ENCODE data around the gene BOLL. TPM values are rescaled to one million over a fixed set of nuclear protein-coding genes. Genes with fewer than 3 reads are reported as not detected.

The BOLL gene
- total RNA-seq, 2 donors from 2014 or later = not detected

GRCh38 chr2:197804049-197804757, 19.1 kb upstream of the BOLL start, which contains the start of gene PLCL1:
TSS of gene PLCL1 (plus strand) at chr2:197804593.
- peak; percentile 87 to 94 (median 92) for DNase-seq
- H3K4me3 ChIP-seq = peak within 1 kb of the TSS; percentile 34 to 77
- intact Hi-C loops (cut with DNase I) = loop anchor here (5.0 kb wide), 1 partner anchor 488 kb away; no protein-coding TSS in a partner anchor
- 0 to 1% methylated on average over 23 to 50 of the region's 50 CpGs for WGBS, 2 donors
- peak; percentile 98 for ATAC-seq
- no peaks in the 10 kb centered on the region for H3K9me3 ChIP-seq
- no peaks in the 10 kb centered on the region for H3K36me3 ChIP-seq (replicated peaks in 1 of 2; ENCODE audit: insufficient read depth in 1 of 2, low read depth in 2 of 2)
- H3K27ac ChIP-seq = peak within 1 kb of the TSS in 3 of 4 donors; percentile 58 to 62 (median 59)
- H3K27me3 ChIP-seq = no peaks in the 10 kb centered on the region
- peaks cover 19% of the 10 kb centered on the region for H3K4me1 ChIP-seq
- TF ChIP-seq, protein P1, sequence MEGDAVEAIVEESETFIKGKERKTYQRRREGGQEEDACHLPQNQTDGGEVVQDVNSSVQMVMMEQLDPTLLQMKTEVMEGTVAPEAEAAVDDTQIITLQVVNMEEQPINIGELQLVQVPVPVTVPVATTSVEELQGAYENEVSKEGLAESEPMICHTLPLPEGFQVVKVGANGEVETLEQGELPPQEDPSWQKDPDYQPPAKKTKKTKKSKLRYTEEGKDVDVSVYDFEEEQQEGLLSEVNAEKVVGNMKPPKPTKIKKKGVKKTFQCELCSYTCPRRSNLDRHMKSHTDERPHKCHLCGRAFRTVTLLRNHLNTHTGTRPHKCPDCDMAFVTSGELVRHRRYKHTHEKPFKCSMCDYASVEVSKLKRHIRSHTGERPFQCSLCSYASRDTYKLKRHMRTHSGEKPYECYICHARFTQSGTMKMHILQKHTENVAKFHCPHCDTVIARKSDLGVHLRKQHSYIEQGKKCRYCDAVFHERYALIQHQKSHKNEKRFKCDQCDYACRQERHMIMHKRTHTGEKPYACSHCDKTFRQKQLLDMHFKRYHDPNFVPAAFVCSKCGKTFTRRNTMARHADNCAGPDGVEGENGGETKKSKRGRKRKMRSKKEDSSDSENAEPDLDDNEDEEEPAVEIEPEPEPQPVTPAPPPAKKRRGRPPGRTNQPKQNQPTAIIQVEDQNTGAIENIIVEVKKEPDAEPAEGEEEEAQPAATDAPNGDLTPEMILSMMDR (IDR thresholded peaks at IDR 0.05) = peak in 4 of 7 experiments; percentile 3 to 42 (median 26)
- TF ChIP-seq POLR2A (IDR thresholded peaks at IDR 0.05) = peak in 2 of 3 donors; percentile 15 to 23

- intact Hi-C loops (cut with DNase I) = loop anchor here (5.0 kb wide), 1 partner anchor 489 kb away; no protein-coding TSS in a partner anchor
- Histone ChIP-seq H3K36me3 (replicated peaks in 1 of 2; ENCODE audit: insufficient read depth in 1 of 2, low read depth in 2 of 2) (no peaks in the 10 kb centered on the region), H3K27me3 (no peaks in the 10 kb centered on the region), H3K4me3 (no peak overlapping the region), H3K27ac (no peak overlapping the region), H3K4me1 (peaks cover 19% of the 10 kb centered on the region), H3K9me3 (no peaks in the 10 kb centered on the region)
- no peak for ATAC-seq
- DNase-seq = peak in 1 of 4 donors; percentile 38
- TF ChIP-seq, protein P1 (IDR thresholded peaks at IDR 0.05) = peak; percentile 49 to 79 (median 69)
- no peak for TF ChIP-seq POLR2A (IDR thresholded peaks at IDR 0.05)
- WGBS, 2 donors = 6 to 13% methylated on average over 2 of the region's 2 CpGs
Measured at GRCh38 chr2:197803033-197803444, 17.9 kb upstream of the BOLL start.

GRCh38 chr2:197801033-197801432, 15.9 kb upstream of the BOLL start:
- no peaks in the 10 kb centered on the region for H3K9me3 ChIP-seq
- peaks cover 19% of the 10 kb centered on the region for H3K4me1 ChIP-seq
- DNase-seq (no peak), ATAC-seq (no peak)
- no peaks in the 10 kb centered on the region for H3K36me3 ChIP-seq (replicated peaks in 1 of 2; ENCODE audit: insufficient read depth in 1 of 2, low read depth in 2 of 2)
- H3K4me3 ChIP-seq = no peak overlapping the region
- H3K27ac ChIP-seq = no peak overlapping the region
- TF ChIP-seq, protein P1 (IDR thresholded peaks at IDR 0.05) = no peak
- TF ChIP-seq POLR2A (IDR thresholded peaks at IDR 0.05) = no peak
- H3K27me3 ChIP-seq = no peaks in the 10 kb centered on the region
- intact Hi-C loops (cut with DNase I) = loop anchor here (5.0 kb wide), 1 partner anchor 491 kb away; no protein-coding TSS in a partner anchor

- no peak for ATAC-seq
- Histone ChIP-seq H3K9me3 (no peaks in the 10 kb centered on the region), H3K36me3 (replicated peaks in 1 of 2; ENCODE audit: insufficient read depth in 1 of 2, low read depth in 2 of 2) (no peaks in the 10 kb centered on the region), H3K27me3 (no peaks in the 10 kb centered on the region), H3K27ac (no peak overlapping the region), H3K4me1 (peaks cover 11% of the 10 kb centered on the region), H3K4me3 (no peak overlapping the region)
- TF ChIP-seq, protein P1 (IDR thresholded peaks at IDR 0.05) = no peak
- no peak for TF ChIP-seq POLR2A (IDR thresholded peaks at IDR 0.05)
- intact Hi-C loops (cut with DNase I) = loop anchor here (5.0 kb wide), 1 partner anchor 492 kb away; no protein-coding TSS in a partner anchor
- no peak for DNase-seq
- 80 to 82% methylated on average over 2 of the region's 2 CpGs for WGBS, 2 donors
Measured at GRCh38 chr2:197800091-197800490, 15.0 kb upstream of the BOLL start.
